CMK (cell line): Measurements from ENCODE around the gene LTA4H.
"Not testable (repeated sequence)": the region's sequence is repeated elsewhere in the genome, so short reads cannot be mapped to it uniquely, and the experiment has no call there.

Experiments
- DNase-seq: peaks from one replicate; pipeline ENCODE4 v3.0.0-alpha.2; 2010; ENCODE audit warnings: low read depth

LTA4H gene

GRCh38 chr12:95990136-95990535, 45.3 kb downstream of the LTA4H start:
- no peak for DNase-seq

GRCh38 chr12:95989504-95990123, 45.8 kb downstream of the LTA4H start:
- DNase-seq = no peak

GRCh38 chr12:95988506-95989275, 46.7 kb downstream of the LTA4H start:
- no peak for DNase-seq

- no peak for DNase-seq
Observed at GRCh38 chr12:95986635-95987570, 48.5 kb downstream of the LTA4H start.

GRCh38 chr12:95984682-95985081, 50.7 kb downstream of the LTA4H start:
- no peak for DNase-seq

GRCh38 chr12:95982602-95983001, 52.8 kb downstream of the LTA4H start:
- no peak for DNase-seq

GRCh38 chr12:95980437-95980836, 55.0 kb downstream of the LTA4H start:
- DNase-seq = no peak

GRCh38 chr12:95978774-95979173, 56.6 kb downstream of the LTA4H start:
- no peak for DNase-seq

GRCh38 chr12:95978351-95978750, 57.0 kb downstream of the LTA4H start:
- DNase-seq = no peak

- no peak for DNase-seq
Observed at GRCh38 chr12:95977764-95978305, 57.6 kb downstream of the LTA4H start.

- no peak for DNase-seq
Observed at GRCh38 chr12:95976416-95976832, 59.0 kb downstream of the LTA4H start.

- no peak for DNase-seq
Observed at GRCh38 chr12:95975491-95975890, 59.9 kb downstream of the LTA4H start.

- no peak for DNase-seq
Observed at GRCh38 chr12:95974358-95974757, 61.0 kb downstream of the LTA4H start.

GRCh38 chr12:95972832-95973456, 62.4 kb downstream of the LTA4H start:
- no peak for DNase-seq

GRCh38 chr12:95970905-95971304, 64.5 kb downstream of the LTA4H start:
- DNase-seq = no peak

GRCh38 chr12:95969116-95969515, 66.3 kb downstream of the LTA4H start:
- DNase-seq = not testable (repeated sequence)

- DNase-seq = no peak
Observed at GRCh38 chr12:95967301-95967700, 68.1 kb downstream of the LTA4H start.

- no peak for DNase-seq
Observed at GRCh38 chr12:95966287-95966870, 69.0 kb downstream of the LTA4H start.

- DNase-seq = no peak
Observed at GRCh38 chr12:95963096-95963495, 72.3 kb downstream of the LTA4H start.

- no peak for DNase-seq
Observed at GRCh38 chr12:95962222-95962621, 73.2 kb downstream of the LTA4H start.

GRCh38 chr12:95960241-95960640, 75.1 kb downstream of the LTA4H start:
- no peak for DNase-seq
